Epithelial cell of prostate (primary cell): ENCODE results near the gene HOXB4.
"Not testable (repeated sequence)": the region's sequence is repeated elsewhere in the genome, so short reads cannot be mapped to it uniquely, and the experiment has no call there.

Experiments used
- DNase-seq: peaks from one replicate; pipeline ENCODE4 v3.0.0-alpha.2; 2011; ENCODE audit warnings: low read depth, low spot score
- H3K27ac ChIP-seq: fragments of 450-650 bp; 2 replicates; pipeline ENCODE4 v1.5.1; 2017; ENCODE audit warnings: mild to moderate bottlenecking

HOXB4 gene

GRCh38 chr17:48539177-48539576, 39.0 kb downstream of the HOXB4 start:
- peak; percentile 31 for DNase-seq
- no peak overlapping the region for H3K27ac ChIP-seq

GRCh38 chr17:48537316-48537715, 40.8 kb downstream of the HOXB4 start:
- no peak overlapping the region for H3K27ac ChIP-seq
- DNase-seq: no peak

GRCh38 chr17:48535793-48536559, 42.2 kb downstream of the HOXB4 start:
- not testable (repeated sequence) for H3K27ac ChIP-seq, DNase-seq

GRCh38 chr17:48532261-48532660, 45.9 kb downstream of the HOXB4 start:
- DNase-seq: no peak
- H3K27ac ChIP-seq: no peak overlapping the region

- no peak within 1 kb of the TSS for H3K27ac ChIP-seq
- DNase-seq: no peak
These were observed 47.3 kb downstream of the HOXB4 start, which contains the start of gene HOXB1 for GRCh38 chr17:48530887-48531272. HOXB1 (minus strand) TSS chr17:48531011; CDS start chr17:48530904, 107 bp downstream.

- H3K27ac ChIP-seq: no peak overlapping the region
- DNase-seq: no peak
These were observed 47.8 kb downstream of the HOXB4 start for GRCh38 chr17:48530208-48530886.

GRCh38 chr17:48529683-48530009, 48.5 kb downstream of the HOXB4 start:
- DNase-seq: no peak
- H3K27ac ChIP-seq: no peak overlapping the region

GRCh38 chr17:48528936-48529682, 49.0 kb downstream of the HOXB4 start:
- no peak for DNase-seq
- H3K27ac ChIP-seq: no peak overlapping the region

- no peak for DNase-seq
- no peak overlapping the region for H3K27ac ChIP-seq
These were observed 49.8 kb downstream of the HOXB4 start for GRCh38 chr17:48528153-48528935.

- no peak overlapping the region for H3K27ac ChIP-seq
- DNase-seq: no peak
These were observed 50.6 kb downstream of the HOXB4 start for GRCh38 chr17:48527547-48527932.

- no peak for DNase-seq
- no peak overlapping the region for H3K27ac ChIP-seq
These were observed 51.3 kb downstream of the HOXB4 start for GRCh38 chr17:48526608-48527546.
